GM23248 (cell line): Measurements from ENCODE around the gene ARF6.

Source experiments
- EZH2 ChIP-seq: fragments of 200-600 bp; sonication (generic); IDR thresholded peaks from 2 replicates; pipeline ENCODE4 v1.6.1; 2018; ENCODE audit warnings: antibody characterized with exemption, mild to moderate bottlenecking; ENCODE audit not compliant: insufficient read depth, poor library complexity, severe bottlenecking
- EZH2phosphoT487 ChIP-seq: fragments of 200-600 bp; sonication (generic); IDR thresholded peaks from 2 replicates; pipeline ENCODE4 v1.6.1; 2018; ENCODE audit warnings: antibody characterized with exemption, moderate library complexity, mild to moderate bottlenecking, low read depth; ENCODE audit not compliant: insufficient read depth

GRCh38 chr14:49886523-49886922, 6.4 kb upstream of the ARF6 start:
- TF ChIP-seq EZH2 (no peak), EZH2phosphoT487 (no peak)
